ENCODE results near the gene CD300LF. TPM values are rescaled to one million over a fixed set of nuclear protein-coding genes. Genes with fewer than 3 reads are reported as not detected.

CD300LF gene
- 0.23 TPM for polyA plus RNA-seq (ENCODE audit: insufficient read length)
- long read RNA-seq, donor 1, partial matches to known transcripts, result 0 of 1 reads
- long read RNA-seq, donor 1, other reads (novel, unspliced or antisense), result 0 of 1 reads
- long read RNA-seq, donor 2, result 0 reads
- long read RNA-seq, donor 3, result 0 reads
- long read RNA-seq, donor 4, result 0 reads
- long read RNA-seq, donor 5, result 0 reads
- long read RNA-seq, donor 6, result 0 reads
- long read RNA-seq, donor 7, result 0 reads
- long read RNA-seq, donor 8, result 0 reads

DNA sequence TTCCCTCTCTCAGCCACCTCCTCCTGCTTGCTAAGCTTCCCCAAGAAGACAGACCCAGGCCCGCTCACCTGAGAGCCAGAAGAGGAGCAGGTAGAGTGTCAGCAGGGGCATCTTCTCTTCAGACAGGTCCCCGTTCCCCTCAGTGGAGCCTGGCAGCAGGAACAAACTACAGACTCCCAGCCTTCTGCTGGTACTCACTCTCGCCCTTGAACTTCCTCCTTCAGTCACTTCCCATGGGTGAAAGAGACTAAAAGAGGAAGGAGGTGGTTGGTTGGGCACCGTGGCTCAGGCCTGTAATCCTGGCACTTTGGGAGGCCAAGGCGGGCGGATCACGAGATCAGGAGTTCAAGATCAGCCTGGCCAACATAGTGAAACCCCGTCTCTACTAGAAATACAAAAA, at the start of gene CD300LF:
Gene CD300LF (minus strand): TSS at position 168 of the 400 bp plus-strand sequence. CDS start 57 bp downstream, at position 111.
- DNase-seq, result no peak

DNA sequence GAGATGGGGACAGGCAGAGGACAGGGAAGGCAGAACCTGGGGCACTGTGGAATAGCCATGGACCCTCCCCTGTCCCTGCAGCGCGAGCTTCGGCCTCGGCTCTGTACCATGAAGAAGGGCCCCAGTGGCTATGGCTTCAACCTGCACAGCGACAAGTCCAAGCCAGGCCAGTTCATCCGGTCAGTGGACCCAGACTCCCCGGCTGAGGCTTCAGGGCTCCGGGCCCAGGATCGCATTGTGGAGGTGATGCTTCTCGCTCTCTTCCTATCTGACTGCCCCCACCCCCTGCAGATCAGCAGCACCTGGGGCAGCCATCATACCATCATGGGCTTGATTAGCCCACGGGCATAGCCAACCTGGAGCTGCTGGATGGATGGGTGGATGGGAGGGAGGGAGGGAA, 49.2 kb upstream of the CD300LF start:
- DNase-seq, result no peak

DNA sequence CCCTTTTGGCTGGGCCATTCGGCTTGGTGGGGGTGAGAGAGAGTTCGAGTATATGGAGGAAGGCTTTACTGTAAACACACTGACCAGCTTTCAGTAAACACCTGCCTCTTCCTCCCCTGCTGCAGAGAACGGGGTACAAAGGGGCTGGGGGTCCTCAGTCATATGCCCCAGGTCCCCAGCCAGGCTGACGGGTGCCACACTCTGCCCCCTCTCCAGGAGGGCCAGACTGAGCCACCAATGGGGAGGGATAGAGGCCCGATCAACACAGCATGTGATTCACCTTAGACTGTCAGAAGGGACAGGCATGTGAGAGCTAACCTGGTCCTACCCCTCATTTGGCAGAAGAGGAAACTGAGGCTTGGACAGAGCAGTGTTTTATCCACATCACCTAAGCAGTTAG, 48.7 kb upstream of the CD300LF start:
- no peak for DNase-seq

DNA sequence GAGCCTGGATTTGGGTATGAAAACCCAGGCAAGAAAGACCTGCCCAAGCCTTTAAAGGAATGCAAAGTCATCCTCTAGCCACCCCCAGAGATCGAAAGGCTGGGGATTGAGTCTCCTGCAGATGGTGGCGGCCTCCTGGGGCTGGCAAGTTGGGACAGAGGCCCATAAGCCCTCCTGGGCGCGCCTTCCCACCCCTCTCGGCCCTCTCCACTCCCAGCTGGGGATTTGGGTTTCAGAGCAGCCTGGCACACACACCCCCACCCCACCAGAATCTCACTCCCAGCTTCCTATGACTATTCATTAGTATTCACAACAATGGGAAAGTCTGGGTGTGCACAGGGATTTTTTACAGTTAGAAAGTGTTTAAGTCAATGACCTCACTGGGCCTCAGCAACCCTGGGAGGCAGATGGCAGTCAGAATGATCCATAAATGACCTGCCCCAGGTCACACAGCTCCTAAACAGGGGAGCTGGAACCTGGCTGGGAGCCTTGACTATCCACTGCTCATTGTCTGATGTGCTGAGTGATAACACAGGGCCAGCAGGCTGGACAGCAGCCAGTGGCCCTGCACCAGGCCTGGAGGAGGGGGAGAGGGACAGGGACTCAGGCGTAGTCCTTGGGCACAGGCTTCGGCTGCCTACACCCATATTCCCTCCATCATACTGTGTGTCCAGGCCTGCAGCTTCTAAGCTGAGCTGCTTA, 47.8 kb upstream of the CD300LF start:
- no peak for DNase-seq

DNA sequence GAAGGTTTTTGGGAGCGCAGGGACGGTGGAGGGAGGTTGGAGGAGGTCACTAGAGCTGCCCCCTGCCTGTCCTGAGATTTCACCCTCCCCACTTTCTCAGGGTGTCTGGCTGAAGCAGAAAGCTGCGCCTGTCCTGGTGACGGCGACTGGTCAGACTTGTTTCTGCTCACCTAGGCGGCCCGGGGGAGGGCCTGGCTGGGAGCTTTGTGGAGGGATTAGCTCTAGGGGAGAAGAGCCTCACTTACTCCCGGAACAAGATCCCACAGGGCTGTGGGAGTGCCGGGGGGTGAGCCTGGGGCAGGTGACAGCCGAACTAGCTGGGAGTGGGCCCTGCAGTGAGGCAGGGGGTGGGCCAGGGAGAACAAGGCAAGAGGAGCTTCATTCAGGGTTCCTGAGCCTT, 47.2 kb upstream of the CD300LF start:
- DNase-seq, result no peak

DNA sequence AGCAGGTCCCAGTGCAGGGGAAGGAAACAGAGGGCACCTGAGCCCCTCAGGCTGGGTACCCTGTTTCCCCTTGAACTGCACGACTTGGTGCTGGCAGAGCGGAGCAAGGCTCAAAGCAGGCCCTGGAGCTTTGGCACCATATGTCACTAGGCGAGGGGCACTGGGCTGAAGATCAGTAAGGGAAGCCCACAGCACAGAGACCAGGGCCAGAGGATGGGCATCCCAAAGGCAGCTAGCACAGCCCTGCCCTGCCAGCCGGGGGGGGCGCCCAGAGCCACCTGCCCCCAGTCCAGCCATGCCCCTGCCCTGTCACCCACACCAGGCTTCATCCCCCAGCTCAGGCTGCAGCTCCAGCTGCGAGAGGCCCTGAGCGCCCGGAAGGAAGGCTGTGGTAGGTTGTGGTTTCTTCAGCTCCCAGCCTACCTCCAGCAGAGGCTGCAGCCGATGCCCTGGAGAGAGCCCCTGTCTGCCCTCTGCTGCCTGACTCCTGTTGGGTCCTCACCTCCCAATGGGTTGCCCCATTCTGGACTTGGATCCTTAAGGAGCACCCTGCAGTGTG, 46.6 kb upstream of the CD300LF start:
- DNase-seq, result no peak

DNA sequence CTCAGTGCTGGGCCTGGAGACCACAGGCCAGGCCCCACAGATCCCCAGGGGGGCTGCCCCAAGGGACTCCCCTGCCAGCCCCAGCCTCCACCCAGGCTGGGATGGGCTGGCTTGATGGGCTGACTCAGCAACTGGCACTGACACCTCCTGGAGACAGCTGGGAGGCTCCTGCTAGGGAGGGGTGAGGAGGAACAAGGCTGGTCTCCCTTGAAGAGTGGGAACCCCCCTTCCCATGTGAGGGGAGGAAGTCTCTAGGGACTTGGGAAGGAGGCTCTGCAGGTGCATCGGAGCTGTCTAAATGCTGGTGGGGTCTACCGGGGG, 46.1 kb upstream of the CD300LF start:
- no peak for DNase-seq

DNA sequence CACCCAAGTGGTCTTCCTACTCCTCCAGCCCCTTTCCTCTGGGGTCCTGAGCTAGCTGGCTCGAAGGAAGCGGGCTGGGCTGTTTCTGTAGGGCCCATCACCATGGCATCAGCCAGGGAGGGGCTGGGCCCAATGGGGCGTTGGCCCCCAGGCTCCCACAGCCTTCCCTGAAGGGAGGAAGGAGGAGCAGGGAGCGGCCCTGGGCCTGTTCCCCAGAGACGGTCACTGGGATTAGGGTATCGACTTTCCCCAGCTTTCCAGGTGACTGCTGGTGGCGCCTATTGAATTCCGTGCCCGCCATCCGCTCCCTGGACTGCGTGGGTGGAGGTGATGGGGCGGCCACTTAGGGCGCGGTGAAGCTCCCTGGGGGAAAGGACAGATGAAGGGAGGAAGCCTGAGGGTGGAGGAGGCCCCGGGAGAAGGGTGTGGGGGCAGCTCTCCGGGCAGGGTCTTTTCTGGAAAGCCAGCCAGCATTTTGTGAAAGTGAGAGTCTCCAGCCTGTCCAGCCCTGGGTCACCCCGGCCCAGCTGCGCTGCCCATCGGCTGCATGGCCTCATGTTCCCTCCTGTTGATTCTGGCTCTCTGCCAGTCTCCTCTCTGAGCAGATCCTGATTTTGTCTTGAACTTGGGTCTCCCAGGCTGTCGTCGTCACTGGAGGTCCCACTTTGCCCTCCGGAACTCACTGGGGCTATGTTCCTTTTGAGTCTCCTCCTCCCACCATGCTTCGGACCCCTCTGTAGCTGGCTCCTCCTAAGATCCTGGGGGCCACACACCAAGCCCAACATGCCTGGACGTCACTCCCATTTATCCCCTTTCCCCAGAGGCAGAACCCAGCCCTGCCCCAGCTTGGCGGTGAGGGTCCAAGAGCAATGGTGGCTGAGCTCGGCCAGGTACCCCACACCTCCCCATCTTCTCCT, 45.5 kb upstream of the CD300LF start:
- DNase-seq, result no peak

DNA sequence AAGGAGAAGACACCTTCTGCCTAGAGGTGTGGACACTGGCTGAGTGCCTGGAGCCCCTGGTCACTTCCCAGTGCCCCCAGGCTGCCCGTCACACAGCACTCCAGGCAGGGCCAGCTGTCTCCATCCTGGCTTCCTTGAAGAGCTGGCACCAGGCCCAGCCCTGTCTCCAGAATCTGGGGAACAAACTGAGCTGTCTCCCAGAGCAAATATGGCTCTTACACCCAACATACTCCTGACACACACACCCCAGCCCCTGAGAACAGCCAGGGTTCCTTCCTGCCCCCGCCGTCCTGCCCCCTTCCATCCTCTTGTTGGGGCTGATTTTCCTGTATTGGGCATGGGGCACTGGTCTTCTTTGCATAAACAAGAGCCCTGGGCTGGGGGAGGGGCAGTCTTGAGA, 44.8 kb upstream of the CD300LF start:
- DNase-seq, result no peak

DNA sequence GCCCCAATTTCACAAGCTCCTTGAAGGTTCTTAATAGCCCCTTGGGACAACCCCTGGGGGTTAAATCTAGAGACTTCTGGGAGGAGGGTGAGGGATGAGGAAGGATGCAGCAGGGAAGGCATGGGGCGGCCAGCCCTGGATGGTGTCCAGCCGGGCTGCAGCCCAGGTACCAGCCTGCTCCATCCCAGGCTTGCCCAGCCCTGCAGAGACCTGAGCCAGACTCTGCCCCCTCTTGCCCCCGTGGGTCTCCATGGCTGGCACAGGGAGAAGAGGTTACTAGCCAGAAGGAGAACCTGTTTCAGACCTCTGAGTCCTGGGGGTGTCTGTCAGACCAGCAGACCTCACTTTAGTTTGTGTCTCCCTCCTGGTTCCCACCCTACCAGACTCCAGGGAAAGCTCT, 44.2 kb upstream of the CD300LF start:
- no peak for DNase-seq

DNA sequence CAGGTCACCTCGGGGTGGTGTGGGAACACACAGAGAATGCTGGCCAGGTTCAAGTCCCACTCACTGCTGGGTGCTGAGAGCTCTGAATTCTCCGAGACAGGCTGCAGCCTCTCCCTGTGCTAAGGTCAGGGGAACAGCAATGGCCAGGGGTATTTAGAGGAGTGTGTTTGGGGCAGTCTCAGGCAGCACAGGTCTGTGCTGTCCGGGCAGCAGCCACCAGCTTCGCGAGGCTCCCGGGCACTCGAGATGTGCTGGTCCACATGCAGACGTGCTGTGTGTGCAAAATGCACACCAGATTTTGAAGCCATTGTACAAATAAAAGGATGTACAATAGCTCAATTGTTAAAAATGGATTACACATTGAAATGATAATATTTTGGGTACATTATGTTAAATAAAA, 42.8 kb upstream of the CD300LF start:
- DNase-seq, result no peak

DNA sequence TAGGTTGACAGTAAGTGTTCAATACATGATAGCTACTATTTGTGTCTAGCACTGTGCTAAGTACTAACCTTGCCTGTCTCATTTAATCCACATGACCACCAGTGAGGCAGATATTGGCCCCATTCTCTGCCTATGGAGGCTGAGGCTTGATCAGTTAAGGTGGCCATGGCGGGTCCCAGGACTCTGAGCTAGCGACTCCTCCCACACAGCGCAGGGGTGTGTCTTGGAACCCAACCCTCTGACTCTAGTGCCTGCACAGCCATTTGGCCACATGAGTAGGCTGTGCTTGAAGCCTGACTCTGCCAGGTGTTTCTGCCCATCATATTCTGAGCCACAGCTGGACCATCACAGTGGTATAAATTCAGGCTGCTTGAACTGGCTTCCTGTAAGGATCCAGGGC, 42.1 kb upstream of the CD300LF start:
- no peak for DNase-seq

DNA sequence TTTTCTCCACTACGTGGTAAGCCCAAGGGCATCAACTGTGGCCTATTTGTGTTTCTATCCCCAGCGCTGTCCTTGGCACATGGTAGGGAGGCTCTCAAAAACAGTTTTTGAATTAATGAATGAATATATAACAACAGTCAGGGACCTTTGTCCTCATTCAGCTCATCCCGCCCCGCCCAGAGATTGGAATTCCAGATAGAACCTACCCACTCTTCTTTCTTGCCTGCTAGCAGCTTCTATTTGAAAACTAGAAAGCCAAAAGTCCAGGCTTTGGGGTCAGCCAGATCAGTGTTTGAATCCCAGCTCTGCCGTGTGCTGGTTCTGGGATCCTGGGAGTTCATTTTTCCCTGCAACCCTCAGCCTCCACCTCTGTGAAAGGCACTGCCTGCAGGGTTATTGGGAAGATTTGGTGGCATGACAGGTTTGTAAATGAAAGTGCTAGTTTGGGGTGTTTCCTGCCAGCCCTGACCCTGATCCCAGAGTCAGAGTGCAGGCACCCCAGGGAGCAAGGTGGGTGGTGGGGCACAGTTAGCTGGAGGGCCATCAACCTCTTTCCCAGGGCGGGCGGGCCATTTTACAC, 40.2 kb upstream of the CD300LF start:
- no peak for DNase-seq

DNA sequence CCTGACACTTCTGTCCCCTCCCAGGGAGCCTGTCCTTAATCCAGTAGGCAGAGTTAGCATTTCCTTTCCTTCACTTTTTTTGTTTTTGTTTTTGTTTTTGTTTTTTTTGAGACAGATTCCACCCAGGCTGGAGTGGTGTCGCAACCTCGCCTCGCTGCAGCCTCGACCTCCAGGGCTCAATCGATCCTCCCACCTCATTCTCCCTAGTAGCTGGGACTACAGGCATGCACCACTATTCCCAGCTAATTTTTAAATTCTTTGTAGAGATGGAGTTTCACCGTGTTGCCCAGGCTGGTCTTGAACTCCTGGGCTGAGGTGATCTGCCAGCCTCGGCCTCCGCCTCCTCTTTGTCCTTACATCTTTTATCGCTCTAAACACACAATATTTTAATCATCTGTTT, 39.7 kb upstream of the CD300LF start:
- no peak for DNase-seq

DNA sequence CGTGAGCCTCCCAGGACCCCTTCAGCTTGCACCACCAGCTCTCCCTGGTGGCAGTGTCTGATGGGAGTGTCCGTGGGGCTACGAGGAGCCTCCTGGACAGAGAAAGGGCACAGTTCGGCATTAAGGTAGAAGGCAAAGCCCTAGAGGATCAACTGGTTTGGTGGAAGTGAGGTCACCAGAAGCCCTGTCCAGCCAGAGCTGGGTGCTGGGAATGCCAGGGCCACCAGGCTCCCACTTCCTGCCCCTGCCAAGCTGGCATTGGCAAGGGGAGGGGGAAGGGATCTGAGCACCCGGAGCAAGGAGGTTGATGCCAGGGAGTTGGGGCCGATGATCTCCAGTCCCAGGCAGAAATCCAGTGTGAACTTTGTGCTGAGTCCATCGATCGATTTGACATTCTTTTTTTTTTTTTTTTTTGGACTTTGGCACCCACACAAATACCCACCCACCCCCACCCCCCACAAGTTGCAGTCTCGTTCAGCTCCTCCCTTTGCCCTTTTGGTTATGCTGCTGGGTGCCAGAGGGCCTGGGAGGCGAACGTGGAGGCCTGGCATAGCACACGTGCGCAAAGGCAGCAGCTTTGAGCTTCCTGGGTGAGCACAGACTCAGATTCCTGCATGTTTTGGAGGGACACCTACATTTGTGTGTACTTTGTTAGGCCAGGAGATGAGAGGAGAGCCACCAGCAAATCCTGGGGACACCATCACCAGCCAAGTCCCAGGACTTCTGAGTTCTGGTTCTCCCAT, 37.8 kb upstream of the CD300LF start:
- DNase-seq, result no peak

DNA sequence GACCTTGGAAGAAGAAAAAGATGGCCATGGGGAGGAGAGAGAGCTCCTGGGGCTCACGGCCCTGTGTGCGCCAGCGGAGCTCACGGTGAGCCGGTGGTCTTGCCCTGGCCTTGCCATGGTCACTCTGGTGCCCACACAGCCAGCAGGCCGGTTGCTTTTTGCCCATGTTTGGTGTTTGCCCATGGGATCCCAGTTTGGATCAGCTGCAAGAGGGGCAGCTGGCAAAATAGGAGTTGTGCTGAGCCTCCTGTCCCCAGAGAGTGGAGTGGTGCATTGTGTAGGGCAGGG, 37.3 kb upstream of the CD300LF start:
- no peak for DNase-seq

DNA sequence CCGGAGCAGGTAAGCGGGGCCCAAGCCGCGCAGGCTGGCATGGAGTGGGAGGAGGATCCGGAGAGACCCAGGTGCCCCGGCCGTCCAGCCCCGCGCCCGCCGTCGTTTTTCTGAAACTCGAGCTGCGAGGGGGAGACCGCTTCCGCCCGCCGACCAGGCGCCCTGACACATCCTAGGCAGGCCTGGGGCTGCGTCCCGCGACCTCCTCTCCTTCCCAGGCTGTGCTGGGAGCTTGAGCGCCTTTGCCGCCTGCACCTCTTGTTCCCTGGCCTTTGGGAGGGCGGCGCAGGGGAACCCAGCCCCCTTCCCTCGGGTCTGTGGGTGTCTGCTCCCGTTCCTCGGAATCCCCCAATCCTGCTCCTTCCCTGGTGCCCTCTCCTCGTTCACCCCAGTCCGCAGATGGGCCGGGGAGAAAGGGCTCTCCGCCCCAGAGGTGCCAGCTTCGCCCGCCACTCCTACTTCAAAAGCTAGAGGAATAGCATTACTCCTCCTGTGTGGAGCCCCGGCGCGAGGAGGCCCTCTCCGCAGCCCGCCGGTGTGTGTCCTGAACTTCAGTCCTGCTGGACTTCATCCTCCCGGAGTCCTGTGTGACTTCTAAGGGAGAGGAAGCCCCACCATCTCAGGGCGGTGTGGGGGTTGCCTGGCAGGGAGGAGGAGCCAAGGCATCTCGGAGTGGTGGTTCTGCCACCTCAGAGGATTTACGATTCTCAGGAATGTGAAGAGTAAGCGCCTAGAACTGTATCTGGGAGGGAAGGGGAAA, 36.7 kb upstream of the CD300LF start:
- DNase-seq, result no peak

DNA sequence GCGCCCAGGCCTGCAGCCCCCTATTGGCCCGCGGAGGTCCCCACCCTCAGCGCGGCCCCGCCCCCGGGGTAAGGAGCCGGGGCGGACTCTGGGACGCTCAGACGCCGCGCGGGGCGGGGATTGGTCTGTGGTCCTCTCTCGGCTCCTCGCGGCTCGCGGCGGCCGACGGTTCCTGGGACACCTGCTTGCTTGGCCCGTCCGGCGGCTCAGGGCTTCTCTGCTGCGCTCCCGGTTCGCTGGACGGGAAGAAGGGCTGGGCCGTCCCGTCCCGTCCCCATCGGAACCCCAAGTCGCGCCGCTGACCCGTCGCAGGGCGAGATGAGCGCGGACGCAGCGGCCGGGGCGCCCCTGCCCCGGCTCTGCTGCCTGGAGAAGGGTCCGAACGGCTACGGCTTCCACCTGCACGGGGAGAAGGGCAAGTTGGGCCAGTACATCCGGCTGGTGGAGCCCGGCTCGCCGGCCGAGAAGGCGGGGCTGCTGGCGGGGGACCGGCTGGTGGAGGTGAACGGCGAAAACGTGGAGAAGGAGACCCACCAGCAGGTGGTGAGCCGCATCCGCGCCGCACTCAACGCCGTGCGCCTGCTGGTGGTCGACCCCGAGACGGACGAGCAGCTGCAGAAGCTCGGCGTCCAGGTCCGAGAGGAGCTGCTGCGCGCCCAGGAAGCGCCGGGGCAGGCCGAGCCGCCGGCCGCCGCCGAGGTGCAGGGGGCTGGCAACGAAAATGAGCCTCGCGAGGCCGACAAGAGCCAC, 36.0 kb upstream of the CD300LF start, which contains the start of gene NHERF1:
Gene NHERF1 (plus strand): TSS at position 100 of the 750 bp plus-strand sequence. CDS start 219 bp downstream, at position 319.
- DNase-seq, result peak; percentile 91

DNA sequence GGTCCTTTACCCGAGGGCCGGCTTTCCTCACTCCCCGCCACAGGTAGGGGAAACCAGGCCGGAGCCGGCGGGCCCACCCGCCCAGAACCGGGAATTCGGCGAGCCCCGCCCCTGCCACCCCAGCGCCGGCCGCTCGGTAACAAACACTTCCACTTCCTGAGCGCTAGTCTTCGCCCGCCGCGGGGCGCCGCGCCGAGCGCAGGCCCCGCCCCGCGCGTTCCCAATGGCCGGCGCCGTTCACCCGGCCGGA, 35.5 kb upstream of the CD300LF start:
- DNase-seq, result no peak

DNA sequence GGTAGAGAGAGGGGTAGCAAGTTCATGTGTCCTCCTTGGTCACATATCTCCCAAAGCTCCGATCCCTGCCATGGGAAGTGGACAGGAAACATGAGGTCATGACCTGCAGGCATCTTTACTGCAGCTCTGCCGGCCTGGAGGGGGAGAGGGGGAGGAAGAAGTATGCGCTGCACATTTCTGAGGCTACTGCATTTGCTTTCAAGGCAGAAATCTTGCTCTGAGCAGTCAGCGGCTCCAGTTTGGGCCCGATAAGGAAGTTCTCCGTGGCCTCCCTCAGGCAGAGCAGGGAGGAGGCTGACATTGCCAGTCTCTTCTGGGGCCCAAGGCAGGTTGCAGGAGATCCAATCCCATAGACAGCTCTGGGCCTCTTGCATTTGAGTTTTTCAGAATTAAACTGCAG, 34.2 kb upstream of the CD300LF start:
- no peak for DNase-seq

DNA sequence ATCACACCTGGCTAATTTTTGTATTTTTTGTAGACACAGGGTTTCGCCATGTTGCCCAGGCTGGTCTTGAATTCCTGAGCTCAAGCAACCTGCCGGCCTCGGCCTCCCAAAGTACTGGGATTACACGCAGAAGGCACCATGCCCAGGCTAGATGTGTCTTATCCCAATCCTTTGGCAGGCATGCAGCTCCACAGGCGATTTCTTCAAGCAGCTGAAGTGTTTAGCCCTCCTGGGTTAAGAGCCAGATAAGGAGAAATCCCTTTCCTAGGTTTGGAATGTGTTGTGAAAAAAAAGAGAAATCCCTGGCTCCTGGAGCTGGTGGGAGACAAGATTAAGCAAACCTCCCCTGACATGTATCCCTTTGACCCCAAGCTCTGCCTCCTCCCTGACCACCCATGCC, 33.7 kb upstream of the CD300LF start:
- DNase-seq, result no peak
